H1 (cell line): ENCODE measurements around the gene WNT9B. TPM values are rescaled to one million over a fixed set of nuclear protein-coding genes. Genes with fewer than 3 reads are reported as not detected.

ENCODE experiments used
- PHF8 ChIP-seq: fragments of 200-600 bp; sonication (generic); conservative IDR thresholded peaks from 2 replicates; pipeline ENCODE4 v1.7.1; 2012; ENCODE audit warnings: low read depth, mild to moderate bottlenecking, inconsistent platforms, low read length, moderate library complexity
- RAD21 ChIP-seq, 2 experiments: IDR thresholded peaks in 1 of 2; conservative IDR thresholded peaks in 1 of 2; 2 replicates each; pipeline ENCODE4 v1.6.1; 2011; ENCODE audit warnings: low read depth in 2 of 2, low read length in 2 of 2, improper control_type of control experiment in 1 of 2, inconsistent platforms in 1 of 2, mild to moderate bottlenecking in 1 of 2, moderate library complexity in 1 of 2
- RBBP5 ChIP-seq: IDR thresholded peaks from 2 replicates; pipeline ENCODE4 v1.7.1; 2012; ENCODE audit warnings: low read depth, mild to moderate bottlenecking, inconsistent platforms, low read length, moderate library complexity, borderline replicate concordance
- SAP30 ChIP-seq: fragments of 300-600 bp; sonication (generic); IDR thresholded peaks from 2 replicates; pipeline ENCODE4 v1.7.1; 2012; ENCODE audit warnings: low read length, moderate library complexity, mild to moderate bottlenecking, inconsistent platforms; ENCODE audit not compliant: insufficient read depth, insufficient replicate concordance
- SIN3A ChIP-seq, 2 experiments: IDR thresholded peaks in 1 of 2; conservative IDR thresholded peaks in 1 of 2; 2 replicates each; pipeline ENCODE4 v1.6.1; 2011 to 2012; ENCODE audit warnings: low read length in 2 of 2, improper control_type of control experiment in 1 of 2, low read depth in 1 of 2, mild to moderate bottlenecking in 1 of 2
- SIRT6 ChIP-seq: IDR thresholded peaks from one replicate; pipeline ENCODE4 v1.7.1; 2012; ENCODE audit warnings: low read length, inconsistent platforms
- SP1 ChIP-seq: IDR thresholded peaks from 2 replicates; pipeline ENCODE4 v1.6.1; 2011; ENCODE audit warnings: low read depth, low read length
- SUZ12 ChIP-seq: fragments of 200-600 bp; sonication (generic); IDR thresholded peaks from 2 replicates; pipeline ENCODE4 v1.6.1; 2012; ENCODE audit warnings: mild to moderate bottlenecking, inconsistent platforms, low read length, moderate library complexity, mixed read lengths
- TBP ChIP-seq: IDR thresholded peaks from 2 replicates; pipeline ENCODE4 v1.6.1; 2011; ENCODE audit warnings: low read depth, low read length, improper control_type of control experiment
- ZNF274 ChIP-seq: IDR thresholded peaks from 2 replicates; pipeline ENCODE4 v1.7.0; 2012; ENCODE audit warnings: low read length, borderline replicate concordance; ENCODE audit errors: extremely low read depth
- polyA plus RNA-seq, 7 experiments: library from polyadenylated mRNA; depleted of rRNA in 3 of 7; stranded (reverse) in 5 of 7; unstranded in 2 of 7; fragments of >200 nt in 5 of 7; fragments of 200-250 nt in 2 of 7; gene quantifications; 1 replicate in 5 of 7; 2 replicates in 1 of 7; 4 replicates in 1 of 7; pipeline versions ENCODE4 v1.2.1 to v1.2.3, GENCODE V29; 2011 to 2013; ENCODE audit warnings: missing spikeins in 2 of 7, mixed read lengths in 2 of 7
- total RNA-seq: library from RNA; stranded (reverse); fragmentation: NEBNext Ultra II Directional; extraction: Animal tissue kit (Norgen Biotek cat#: 25700); gene quantifications from 2 replicates; pipeline ENCODE4 v1.2.1, GENCODE V29; 2021

The WNT9B gene
- total and polyA plus RNA-seq, 2 of the 8 experiments (the other 6 are each of a cell fraction or from before 2014, with no cell fraction given): 0.21 TPM; not detected in 1

DNA sequence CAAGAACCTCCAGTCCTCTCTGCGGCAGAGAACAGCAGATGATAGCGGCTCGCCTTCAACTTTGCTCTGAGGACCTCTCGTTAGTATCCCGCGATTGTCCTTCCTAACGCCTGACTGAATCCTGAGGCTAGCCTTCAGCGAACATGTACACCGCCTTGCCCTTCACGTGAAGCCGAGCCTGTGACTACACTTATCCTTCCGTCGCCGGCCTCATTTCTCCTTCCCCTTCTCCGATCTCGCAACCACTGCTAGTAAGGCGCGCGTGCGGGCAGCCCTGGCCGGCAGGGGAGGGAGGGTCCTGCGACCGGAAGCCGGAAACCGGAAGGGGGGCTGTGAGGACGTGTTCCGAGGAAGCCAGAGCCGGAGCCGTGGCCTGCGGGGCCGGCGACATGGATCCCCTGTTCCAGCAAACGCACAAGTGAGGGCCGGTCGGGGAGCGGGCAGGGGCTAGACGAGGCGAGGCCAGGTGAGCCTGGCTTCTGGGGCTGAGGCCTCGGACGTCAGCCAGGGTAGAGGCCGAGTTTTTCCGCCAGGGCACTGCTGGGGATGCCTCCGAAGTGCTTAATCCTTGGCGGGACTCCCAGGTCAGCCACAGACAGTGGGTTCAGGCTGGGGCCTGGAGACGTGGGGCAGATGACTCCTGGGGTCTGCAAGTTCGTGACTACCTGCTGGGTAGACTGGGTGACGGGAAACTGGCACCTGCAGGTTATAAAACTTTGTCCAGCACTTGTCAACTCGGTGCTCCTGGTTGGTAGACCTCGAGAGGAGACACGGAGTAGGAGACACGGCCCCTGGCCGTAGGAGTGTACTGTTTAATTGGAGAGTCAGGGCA is 71.6 kb downstream of the WNT9B start, which contains the start of gene GOSR2 (continued):
- TF ChIP-seq PHF8: peak; percentile 99
- TF ChIP-seq TBP: peak; percentile 22; the same call in 1 of the 2 replicates
- peak; percentile 72; the same call in 1 of the 2 replicates for TF ChIP-seq RBBP5
- TF ChIP-seq SUZ12: no peak
- TF ChIP-seq ZNF274: no peak
- TF ChIP-seq SAP30: peak; percentile 87
- peak; percentile 66 to 91; a peak in 2 of 4 replicates for TF ChIP-seq SIN3A (conservative IDR thresholded peaks at IDR 0.05 in 1 of 2, IDR thresholded peaks at IDR 0.05 in 1 of 2; ENCODE audit: low read depth in 1 of 2, low read length in 2 of 2)
- TF ChIP-seq SIRT6: no peak
- TF ChIP-seq SP1: 0 out of 2 replicates have a peak, but pooled peaks have one; percentile 42
- 0 out of 4 replicates have a peak, but pooled peaks of 1 of the 2 experiments have one; percentile 11 for TF ChIP-seq RAD21 (IDR thresholded peaks at IDR 0.05 in 1 of 2, conservative IDR thresholded peaks at IDR 0.05 in 1 of 2; ENCODE audit: low read depth in 2 of 2, low read length in 2 of 2)
